ENCODE measurements around the gene ZC3H14.

DNA sequence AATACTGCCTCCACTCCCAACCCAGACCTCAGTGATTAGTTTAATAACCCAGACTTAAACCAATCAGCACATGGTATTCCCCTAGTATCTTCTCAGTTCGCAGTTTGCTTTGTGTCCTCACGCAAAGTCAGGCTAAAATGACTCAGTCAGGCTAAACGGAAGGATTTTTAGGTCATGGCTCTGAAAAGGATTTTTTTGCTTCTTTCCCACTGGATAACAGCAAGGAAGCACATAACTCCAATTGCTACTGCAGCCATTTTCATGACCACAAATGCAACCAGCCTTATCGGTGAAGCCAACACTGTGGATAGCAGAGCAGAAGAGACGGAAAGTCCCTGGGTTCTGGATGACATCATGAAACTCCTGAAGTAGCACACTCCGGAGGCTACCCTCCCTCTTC lies 67.7 kb downstream of the ZC3H14 start:
- TF ChIP-seq, protein P1, sequence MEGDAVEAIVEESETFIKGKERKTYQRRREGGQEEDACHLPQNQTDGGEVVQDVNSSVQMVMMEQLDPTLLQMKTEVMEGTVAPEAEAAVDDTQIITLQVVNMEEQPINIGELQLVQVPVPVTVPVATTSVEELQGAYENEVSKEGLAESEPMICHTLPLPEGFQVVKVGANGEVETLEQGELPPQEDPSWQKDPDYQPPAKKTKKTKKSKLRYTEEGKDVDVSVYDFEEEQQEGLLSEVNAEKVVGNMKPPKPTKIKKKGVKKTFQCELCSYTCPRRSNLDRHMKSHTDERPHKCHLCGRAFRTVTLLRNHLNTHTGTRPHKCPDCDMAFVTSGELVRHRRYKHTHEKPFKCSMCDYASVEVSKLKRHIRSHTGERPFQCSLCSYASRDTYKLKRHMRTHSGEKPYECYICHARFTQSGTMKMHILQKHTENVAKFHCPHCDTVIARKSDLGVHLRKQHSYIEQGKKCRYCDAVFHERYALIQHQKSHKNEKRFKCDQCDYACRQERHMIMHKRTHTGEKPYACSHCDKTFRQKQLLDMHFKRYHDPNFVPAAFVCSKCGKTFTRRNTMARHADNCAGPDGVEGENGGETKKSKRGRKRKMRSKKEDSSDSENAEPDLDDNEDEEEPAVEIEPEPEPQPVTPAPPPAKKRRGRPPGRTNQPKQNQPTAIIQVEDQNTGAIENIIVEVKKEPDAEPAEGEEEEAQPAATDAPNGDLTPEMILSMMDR (IDR thresholded peaks at IDR 0.05; ENCODE audit: poor library complexity), result no peak
- no peak for TF ChIP-seq EZH2 (IDR thresholded peaks at IDR 0.05; ENCODE audit: borderline replicate concordance)
